OCI-LY3 (cell line): ENCODE measurements around the gene KCNQ1.

Experiments used
- H2AFZ ChIP-seq: fragments of 200-600, 300-600 bp; shearing (Covaris generic); 2 replicates; pipeline ENCODE4 v1.6.0; 2014; ENCODE audit warnings: antibody characterized with exemption, low read depth, low read length
- H3K27ac ChIP-seq: fragments of 200-600, 300-600 bp; sonication (generic); 2 replicates; pipeline ENCODE4 v1.5.1; 2014; ENCODE audit warnings: mild to moderate bottlenecking, low read length, moderate library complexity, mixed read lengths
- H3K27me3 ChIP-seq: fragments of 200-600, 300-600 bp; sonication (generic); 2 replicates; pipeline ENCODE4 v1.6.1; 2014; ENCODE audit warnings: low read depth, low read length, mixed read lengths
- H3K36me3 ChIP-seq: fragments of 200-600, 300-600 bp; sonication (generic); replicated peaks from 2 replicates; pipeline ENCODE3; 2014; ENCODE audit warnings: low read depth, low read length, mixed read lengths
- H3K4me1 ChIP-seq: fragments of 300-600, 200-600 bp; sonication (generic); 2 replicates; pipeline ENCODE4 v1.6.1; 2014; ENCODE audit warnings: low read length, mixed read lengths
- H3K4me2 ChIP-seq: fragments of 200-600, 300-600 bp; sonication (generic); 2 replicates; pipeline ENCODE4 v1.6.1; 2014; ENCODE audit warnings: low read length, mixed read lengths
- H3K4me3 ChIP-seq: fragments of 300-600, 200-600 bp; sonication (generic); 2 replicates; pipeline ENCODE4 v1.5.1; 2014; ENCODE audit warnings: antibody characterized with exemption, mild to moderate bottlenecking, low read length, moderate library complexity
- H3K79me2 ChIP-seq: fragments of 300-600, 200-600 bp; shearing (Covaris generic); 2 replicates; pipeline ENCODE4 v1.6.1; 2014; ENCODE audit warnings: mild to moderate bottlenecking, low read length, mixed read lengths
- H3K9ac ChIP-seq: fragments of 300-600, 200-600 bp; shearing (Covaris generic); 2 replicates; pipeline ENCODE4 v1.6.0; 2014; ENCODE audit warnings: mild to moderate bottlenecking, low read length, moderate library complexity
- H3K9me3 ChIP-seq: fragments of 200-600, 300-600 bp; shearing (Covaris generic); 2 replicates; pipeline ENCODE4 v1.6.1; 2014; ENCODE audit warnings: low read length, mixed read lengths; ENCODE audit not compliant: insufficient read depth
- H4K20me1 ChIP-seq: fragments of 200-600, 300-600 bp; sonication (generic); 2 replicates; pipeline ENCODE4 v1.6.1; 2016; ENCODE audit warnings: low read length, mixed read lengths; ENCODE audit not compliant: insufficient read depth
- EZH2phosphoT487 ChIP-seq: fragments of 200-600 bp; shearing (Covaris generic); IDR thresholded peaks from 2 replicates; pipeline ENCODE4 v1.6.1; 2018; ENCODE audit warnings: antibody characterized with exemption, mixed run types, low read depth
- TF ChIP-seq, protein P1 (sequence below): fragments of 200-600, 300-600 bp; sonication (generic); IDR thresholded peaks from 2 replicates; pipeline ENCODE4 v1.5.1; 2014; ENCODE audit warnings: antibody characterized with exemption, low read length, low read depth

Gene KCNQ1

DNA sequence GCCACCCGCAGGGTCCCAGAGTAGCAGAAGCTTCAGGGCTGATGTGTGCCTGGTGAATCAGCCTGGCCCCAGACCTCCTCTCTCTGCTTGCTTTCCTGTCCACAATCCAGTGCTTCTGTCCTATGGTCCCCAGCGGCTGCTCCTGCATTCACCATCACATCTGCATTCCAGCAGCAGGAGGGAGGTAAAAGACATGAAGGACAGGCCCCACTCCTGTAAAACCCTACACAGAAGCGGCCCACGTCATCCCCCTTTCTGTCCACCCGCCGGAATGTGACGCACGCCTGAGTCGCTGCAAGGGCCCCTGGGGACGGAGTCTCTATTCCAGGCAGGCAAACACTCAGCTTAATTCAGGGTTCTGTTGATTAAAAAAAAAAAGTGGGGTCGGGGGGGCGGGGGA is 382.4 kb downstream of the KCNQ1 start:
- Histone ChIP-seq H2AFZ (no peak overlapping the region), H3K27me3 (peaks cover 8% of the 10 kb centered on the region; the same call in 1 of the 2 replicates), H3K9ac (no peak overlapping the region), H3K79me2 (no peaks in the 10 kb centered on the region), H3K9me3 (peaks cover 9% of the 10 kb centered on the region; the same call in 1 of the 2 replicates), H3K4me3 (no peak overlapping the region), H4K20me1 (no peaks in the 10 kb centered on the region), H3K4me1 (no peaks in the 10 kb centered on the region), H3K27ac (no peak overlapping the region), H3K36me3 (no peaks in the 10 kb centered on the region), H3K4me2 (no peak overlapping the region)
- TF ChIP-seq, protein P1, sequence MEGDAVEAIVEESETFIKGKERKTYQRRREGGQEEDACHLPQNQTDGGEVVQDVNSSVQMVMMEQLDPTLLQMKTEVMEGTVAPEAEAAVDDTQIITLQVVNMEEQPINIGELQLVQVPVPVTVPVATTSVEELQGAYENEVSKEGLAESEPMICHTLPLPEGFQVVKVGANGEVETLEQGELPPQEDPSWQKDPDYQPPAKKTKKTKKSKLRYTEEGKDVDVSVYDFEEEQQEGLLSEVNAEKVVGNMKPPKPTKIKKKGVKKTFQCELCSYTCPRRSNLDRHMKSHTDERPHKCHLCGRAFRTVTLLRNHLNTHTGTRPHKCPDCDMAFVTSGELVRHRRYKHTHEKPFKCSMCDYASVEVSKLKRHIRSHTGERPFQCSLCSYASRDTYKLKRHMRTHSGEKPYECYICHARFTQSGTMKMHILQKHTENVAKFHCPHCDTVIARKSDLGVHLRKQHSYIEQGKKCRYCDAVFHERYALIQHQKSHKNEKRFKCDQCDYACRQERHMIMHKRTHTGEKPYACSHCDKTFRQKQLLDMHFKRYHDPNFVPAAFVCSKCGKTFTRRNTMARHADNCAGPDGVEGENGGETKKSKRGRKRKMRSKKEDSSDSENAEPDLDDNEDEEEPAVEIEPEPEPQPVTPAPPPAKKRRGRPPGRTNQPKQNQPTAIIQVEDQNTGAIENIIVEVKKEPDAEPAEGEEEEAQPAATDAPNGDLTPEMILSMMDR = no peak
- TF ChIP-seq EZH2phosphoT487 = no peak

DNA sequence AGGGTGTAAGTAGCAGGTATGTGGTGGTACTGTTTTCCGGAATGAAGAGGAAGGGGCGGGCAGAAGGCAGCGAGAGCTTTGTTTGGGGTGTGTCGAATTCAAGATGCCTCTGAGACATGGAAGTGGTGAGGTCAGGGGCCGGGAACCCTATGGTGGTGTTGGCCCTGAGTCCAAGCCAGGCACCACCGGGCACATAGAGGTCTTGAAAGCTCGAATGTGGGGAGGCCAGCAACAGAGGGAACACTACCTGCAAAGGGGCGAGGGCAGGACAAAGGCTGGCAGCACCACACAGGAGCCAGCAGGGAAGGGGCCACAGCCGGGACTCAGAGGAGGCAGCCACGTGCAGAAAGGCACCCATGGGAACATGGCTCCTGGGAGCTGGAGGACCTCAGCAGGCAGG is 383.0 kb downstream of the KCNQ1 start:
- Histone ChIP-seq H3K4me3 (no peak overlapping the region), H3K79me2 (no peaks in the 10 kb centered on the region), H4K20me1 (no peaks in the 10 kb centered on the region), H3K27ac (no peak overlapping the region), H3K9ac (no peak overlapping the region), H3K4me2 (no peak overlapping the region), H3K4me1 (no peaks in the 10 kb centered on the region), H2AFZ (no peak overlapping the region), H3K27me3 (peaks cover 8% of the 10 kb centered on the region; the same call in 1 of the 2 replicates), H3K36me3 (no peaks in the 10 kb centered on the region), H3K9me3 (peaks cover 5% of the 10 kb centered on the region; the same call in 1 of the 2 replicates)
- TF ChIP-seq, protein P1 = no peak
- no peak for TF ChIP-seq EZH2phosphoT487

DNA sequence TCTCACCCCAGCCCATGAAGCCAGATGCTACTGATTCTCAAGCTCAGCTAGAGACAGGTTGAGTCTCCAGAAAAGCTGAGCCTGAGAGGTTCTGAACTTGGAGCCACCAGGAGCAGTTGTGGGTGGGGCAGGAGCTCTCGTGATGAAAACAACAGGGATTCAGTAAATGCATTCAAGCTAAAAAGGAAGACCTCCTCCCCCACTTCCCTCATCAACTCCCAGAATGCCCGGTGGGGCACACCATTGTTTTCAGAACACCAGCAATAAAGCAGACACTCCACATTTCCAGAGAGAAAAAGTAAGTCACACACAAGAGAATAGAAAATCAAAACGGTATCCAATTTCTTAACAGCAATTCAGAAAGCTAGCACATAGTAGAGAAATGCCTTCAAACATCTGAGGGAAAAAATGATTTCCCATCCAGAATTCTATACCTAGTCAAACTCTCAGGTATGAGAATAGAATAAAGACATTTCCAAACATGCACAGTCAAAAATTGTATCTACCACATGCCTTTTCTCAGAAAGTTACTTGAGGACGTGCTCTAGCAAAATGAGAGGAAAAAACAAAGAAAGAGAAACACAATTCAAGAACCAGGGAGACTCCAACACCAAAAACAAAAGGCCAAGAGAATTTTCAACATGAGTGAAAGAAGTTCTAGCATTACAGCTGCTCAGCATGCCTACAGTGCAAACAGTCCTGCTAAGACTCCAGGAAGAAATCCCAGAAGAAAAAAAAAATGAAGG is 383.9 kb downstream of the KCNQ1 start:
- Histone ChIP-seq H3K36me3 (no peaks in the 10 kb centered on the region), H3K27ac (no peak overlapping the region), H3K9ac (no peak overlapping the region), H3K4me1 (no peaks in the 10 kb centered on the region), H3K79me2 (no peaks in the 10 kb centered on the region), H2AFZ (no peak overlapping the region), H3K4me3 (no peak overlapping the region), H3K27me3 (peaks cover 8% of the 10 kb centered on the region; the same call in 1 of the 2 replicates), H3K4me2 (no peak overlapping the region), H4K20me1 (no peaks in the 10 kb centered on the region), H3K9me3 (no peaks in the 10 kb centered on the region)
- TF ChIP-seq, protein P1 = no peak
- TF ChIP-seq EZH2phosphoT487 = no peak

DNA sequence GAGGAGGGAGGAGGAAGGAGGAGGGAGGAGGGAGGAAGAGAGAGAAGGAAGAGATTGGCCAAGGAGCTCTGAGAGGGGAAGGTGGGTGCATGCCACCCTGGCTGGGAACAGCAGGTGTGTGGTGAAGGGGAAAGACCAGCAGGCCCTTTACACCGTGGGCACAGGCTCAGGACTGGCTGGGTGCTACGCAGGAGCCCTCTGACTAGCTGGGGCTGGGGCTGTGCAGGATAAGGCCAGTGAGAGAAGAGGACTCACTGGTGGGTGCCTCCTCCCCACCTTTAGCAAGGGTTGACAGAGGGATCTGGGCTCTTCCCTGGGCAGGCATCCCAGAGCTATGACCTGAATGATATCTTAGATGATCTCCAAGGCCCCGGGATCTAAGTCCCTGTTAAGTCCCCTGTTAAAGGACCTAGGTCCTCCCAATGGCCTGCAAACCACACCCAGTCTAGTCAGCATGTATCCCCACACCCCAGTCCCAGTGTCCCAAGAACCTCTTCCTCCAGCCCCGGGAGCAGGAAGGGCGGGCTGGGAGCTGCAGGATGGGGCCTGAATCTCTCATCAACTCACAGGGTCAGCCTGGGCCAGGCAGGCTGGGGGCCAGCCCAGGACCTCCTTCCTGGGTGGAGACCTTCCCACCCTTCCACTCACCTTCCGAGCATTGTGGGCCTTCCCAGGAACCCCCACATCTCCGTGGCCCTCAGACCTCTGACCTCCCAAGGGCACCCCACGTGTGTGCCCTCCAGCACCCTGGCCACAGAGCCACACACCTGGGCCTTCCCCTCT is 385.4 kb downstream of the KCNQ1 start:
- Histone ChIP-seq H3K27me3 (peaks cover 8% of the 10 kb centered on the region; the same call in 1 of the 2 replicates), H3K9me3 (no peaks in the 10 kb centered on the region), H3K4me1 (no peaks in the 10 kb centered on the region), H3K79me2 (no peaks in the 10 kb centered on the region), H3K36me3 (no peaks in the 10 kb centered on the region), H3K4me2 (no peak overlapping the region), H3K9ac (no peak overlapping the region), H4K20me1 (no peaks in the 10 kb centered on the region), H3K4me3 (no peak overlapping the region), H2AFZ (no peak overlapping the region), H3K27ac (no peak overlapping the region)
- TF ChIP-seq, protein P1 = no peak
- TF ChIP-seq EZH2phosphoT487 = no peak
